GM23338 (cell line): ENCODE measurements around the gene CIRBP. TPM values are rescaled to one million over a fixed set of nuclear protein-coding genes. Genes with fewer than 3 reads are reported as not detected.

ENCODE experiments used
- ATAC-seq: fragments of 200-7000 bp; cut with Tn5 transposase; 3 replicates; pipeline ENCODE4 v1.9.1; 2020
- DNase-seq: peaks from one replicate; pipeline ENCODE4 v3.0.0-alpha.2; 2015; ENCODE audit warnings: low spot score
- H2AFZ ChIP-seq: fragments of 200-600 bp; sonication (generic); 2 replicates; pipeline ENCODE4 v1.8.0; 2016; ENCODE audit warnings: antibody characterized with exemption, mild to moderate bottlenecking, moderate library complexity
- H3F3A ChIP-seq: fragments of 200-600 bp; sonication (generic); replicated peaks from 2 replicates; pipeline ENCODE4 v1.8.0; 2017; ENCODE audit warnings: antibody characterized with exemption, mixed run types, low read depth
- H3K27ac ChIP-seq: fragments of 200-600 bp; sonication (generic); 2 replicates; pipeline ENCODE4 v1.6.1; 2016; ENCODE audit warnings: low read depth
- H3K27me3 ChIP-seq: fragments of 200-600 bp; sonication (generic); 2 replicates; pipeline ENCODE4 v1.8.0; 2016; ENCODE audit warnings: mild to moderate bottlenecking, mixed run types, moderate library complexity; ENCODE audit not compliant: insufficient read depth
- H3K36me3 ChIP-seq: fragments of 200-600 bp; sonication (generic); 2 replicates; pipeline ENCODE4 v1.8.0; 2016; ENCODE audit warnings: mild to moderate bottlenecking; ENCODE audit not compliant: insufficient read depth
- H3K4me1 ChIP-seq: fragments of 200-600 bp; sonication (generic); 2 replicates; pipeline ENCODE4 v1.8.0; 2016; ENCODE audit warnings: mild to moderate bottlenecking, moderate library complexity; ENCODE audit not compliant: insufficient read depth
- H3K4me2 ChIP-seq: fragments of 200-600 bp; sonication (generic); 2 replicates; pipeline ENCODE4 v1.7.1; 2017; ENCODE audit warnings: mixed run types
- H3K4me3 ChIP-seq: fragments of 200-600 bp; sonication (generic); 2 replicates; pipeline ENCODE4 v1.6.1; 2016; ENCODE audit warnings: mixed run types
- H3K79me2 ChIP-seq: fragments of 200-600 bp; sonication (generic); replicated peaks from 2 replicates; pipeline ENCODE4 v1.8.0; 2017; ENCODE audit warnings: mild to moderate bottlenecking; ENCODE audit not compliant: insufficient read depth
- H3K9me2 ChIP-seq: fragments of 200-600 bp; sonication (generic); 2 replicates; pipeline ENCODE4 v1.8.0; 2017; ENCODE audit not compliant: insufficient read depth
- H4K20me1 ChIP-seq: fragments of 200-600 bp; sonication (generic); replicated peaks from 2 replicates; pipeline ENCODE4 v1.8.0; 2017; ENCODE audit warnings: mild to moderate bottlenecking; ENCODE audit not compliant: insufficient read depth
- H3K27ac Mint-ChIP-seq: 2 replicates; pipeline ENCODE4 v1.8.0; 2020; ENCODE audit warnings: inconsistent platforms, mild to moderate bottlenecking, moderate library complexity, mixed read lengths
- H3K27me3 Mint-ChIP-seq: 3 replicates; pipeline ENCODE4 v1.8.0; 2022; ENCODE audit warnings: low read depth, mild to moderate bottlenecking, moderate library complexity, mixed read lengths, inconsistent platforms; ENCODE audit not compliant: insufficient read depth, poor library complexity
- H3K36me3 Mint-ChIP-seq: 3 replicates; pipeline ENCODE4 v1.8.0; 2021; ENCODE audit warnings: low read depth, mild to moderate bottlenecking, inconsistent platforms, moderate library complexity, mixed read lengths
- H3K4me1 Mint-ChIP-seq: 3 replicates; pipeline ENCODE4 v1.8.0; 2020; ENCODE audit warnings: mild to moderate bottlenecking, inconsistent platforms, mixed read lengths
- H3K4me3 Mint-ChIP-seq: 3 replicates; pipeline ENCODE4 v1.8.0; 2021; ENCODE audit warnings: moderate library complexity, mild to moderate bottlenecking, inconsistent platforms, mixed read lengths
- H3K9me3 Mint-ChIP-seq: 3 replicates; pipeline ENCODE4 v1.8.0; 2020; ENCODE audit warnings: moderate library complexity, mild to moderate bottlenecking, inconsistent platforms, mixed read lengths
- CREB1 ChIP-seq: fragments of 250-450 bp; sonication (Bioruptor Pico); IDR thresholded peaks from 2 replicates; pipeline ENCODE4 v1.5.0; 2020; ENCODE audit warnings: low read depth, mild to moderate bottlenecking, moderate library complexity
- EZH2phosphoT487 ChIP-seq: fragments of 200-600 bp; sonication (generic); IDR thresholded peaks from one replicate; pipeline ENCODE4 v1.8.1; 2018; ENCODE audit warnings: antibody characterized with exemption; ENCODE audit not compliant: unreplicated experiment
- JUNB ChIP-seq: IDR thresholded peaks from one replicate; pipeline ENCODE4 v1.6.1; 2016; ENCODE audit warnings: antibody characterized with exemption; ENCODE audit not compliant: unreplicated experiment
- NANOG ChIP-seq: IDR thresholded peaks from 2 replicates; pipeline ENCODE4 v1.6.1; 2016; ENCODE audit warnings: antibody characterized with exemption, borderline replicate concordance
- POLR2AphosphoS5 ChIP-seq: IDR thresholded peaks from 2 replicates; pipeline ENCODE4 v1.6.1; 2016; ENCODE audit warnings: antibody characterized with exemption, low read depth
- ZNF331 ChIP-seq: fragments of 250-450 bp; sonication (Bioruptor Pico); IDR thresholded peaks from 2 replicates; pipeline ENCODE4 v1.5.0; 2020; ENCODE audit warnings: low read depth, mild to moderate bottlenecking, moderate library complexity
- polyA plus RNA-seq: library from polyadenylated mRNA; unstranded; fragments of >200 nt; fragmentation: Nextera tagmentation; extraction: Ambion mirVana; gene quantifications from 2 replicates; pipeline ENCODE4 v1.2.1, GENCODE V29; 2016
- total RNA-seq: library from RNA; depleted of rRNA; stranded (reverse); fragments of >200 nt; shearing (Covaris generic); gene quantifications from 2 replicates; pipeline ENCODE4 v1.2.3, GENCODE V29; 2014

The CIRBP gene
- total and polyA plus RNA-seq, 2 experiments from 2014 or later = 153 to 202 TPM

GRCh38 chr19:1226227-1226518 lies 43.0 kb upstream of the CIRBP start (continued):
- no peak for TF ChIP-seq JUNB

GRCh38 chr19:1226522-1227303 lies 42.4 kb upstream of the CIRBP start:
- no peaks in the 10 kb centered on the region for H3K4me1 Mint-ChIP-seq
- H3K4me2 ChIP-seq = no peak overlapping the region
- TF ChIP-seq ZNF331 (CRISPR knock-in tag) (no peak), CREB1 (CRISPR knock-in tag) (no peak), JUNB (no peak), NANOG (no peak)
- no peaks in the 10 kb centered on the region for H3K4me1 ChIP-seq
- ATAC-seq = peak; percentile 2; the same call in 1 of the 3 replicates
- H3K9me2 ChIP-seq = no peaks in the 10 kb centered on the region
- no peak overlapping the region for H3K27ac ChIP-seq
- H4K20me1 ChIP-seq = no peaks in the 10 kb centered on the region; the same call in 1 of the 2 replicates
- no peaks in the 10 kb centered on the region for H3K36me3 ChIP-seq
- H3K27me3 Mint-ChIP-seq = peaks cover 7% of the 10 kb centered on the region
- H3K4me3 Mint-ChIP-seq = no peak overlapping the region
- DNase-seq = no peak
- H3K4me3 ChIP-seq = no peak overlapping the region
- no peak overlapping the region for H3K27ac Mint-ChIP-seq
- peaks cover 25% of the 10 kb centered on the region; the same call in 1 of the 2 replicates for H3F3A ChIP-seq
- peaks cover 4% of the 10 kb centered on the region; the same call in 2 of the 3 replicates for H3K36me3 Mint-ChIP-seq
- H3K27me3 ChIP-seq = no peaks in the 10 kb centered on the region
- H3K79me2 ChIP-seq = 0 out of 2 replicates have a peak, but pooled peaks cover 6% of the 10 kb centered on the region
- no peaks in the 10 kb centered on the region for H3K9me3 Mint-ChIP-seq
- no peak overlapping the region for H2AFZ ChIP-seq

GRCh38 chr19:1227304-1228054 lies 41.7 kb upstream of the CIRBP start:
- H2AFZ ChIP-seq = no peak overlapping the region
- peaks cover 7% of the 10 kb centered on the region for H3K27me3 Mint-ChIP-seq

More at GRCh38 chr19:1227304-1228054, 41.7 kb upstream of the CIRBP start:
- DNase-seq = no peak
- H3K4me3 Mint-ChIP-seq = no peak overlapping the region
- 0 out of 2 replicates have a peak, but pooled peaks cover 6% of the 10 kb centered on the region for H3K79me2 ChIP-seq
- H3K4me2 ChIP-seq = no peak overlapping the region
- H3K4me3 ChIP-seq = no peak overlapping the region
- ATAC-seq = peak; percentile 1; the same call in 2 of the 3 replicates
- peaks cover 4% of the 10 kb centered on the region for H4K20me1 ChIP-seq
- no peak overlapping the region for H3K27ac Mint-ChIP-seq
- peaks cover 23% of the 10 kb centered on the region; the same call in 1 of the 2 replicates for H3F3A ChIP-seq
- H3K9me3 Mint-ChIP-seq = no peaks in the 10 kb centered on the region
- no peaks in the 10 kb centered on the region for H3K4me1 ChIP-seq
- no peaks in the 10 kb centered on the region for H3K36me3 ChIP-seq
- H3K36me3 Mint-ChIP-seq = peaks cover 7% of the 10 kb centered on the region
- H3K27me3 ChIP-seq = no peaks in the 10 kb centered on the region
- no peaks in the 10 kb centered on the region for H3K4me1 Mint-ChIP-seq
- H3K9me2 ChIP-seq = no peaks in the 10 kb centered on the region
- TF ChIP-seq POLR2AphosphoS5 = peak; percentile 8; the same call in 1 of the 2 replicates
- no peak for TF ChIP-seq EZH2phosphoT487
- no peak for TF ChIP-seq JUNB
- 0 out of 2 replicates have a peak overlapping the region, but pooled peaks have one; percentile 55 for H3K27ac ChIP-seq
